GM18508 (cell line): ENCODE data around the gene SPTB.

Source experiments
- ATAC-seq: cut with Tn5 transposase; IDR thresholded peaks from one replicate; pipeline ENCODE4 v1.9.1; 2021; ENCODE audit warnings: moderate number of reproducible peaks; ENCODE audit not compliant: insufficient read depth, unreplicated experiment

Gene SPTB

GRCh38 chr14:64891173-64891838 is 11.6 kb upstream of the SPTB start:
- ATAC-seq = no peak

GRCh38 chr14:64889352-64889751 is 9.6 kb upstream of the SPTB start:
- ATAC-seq = no peak

DNA sequence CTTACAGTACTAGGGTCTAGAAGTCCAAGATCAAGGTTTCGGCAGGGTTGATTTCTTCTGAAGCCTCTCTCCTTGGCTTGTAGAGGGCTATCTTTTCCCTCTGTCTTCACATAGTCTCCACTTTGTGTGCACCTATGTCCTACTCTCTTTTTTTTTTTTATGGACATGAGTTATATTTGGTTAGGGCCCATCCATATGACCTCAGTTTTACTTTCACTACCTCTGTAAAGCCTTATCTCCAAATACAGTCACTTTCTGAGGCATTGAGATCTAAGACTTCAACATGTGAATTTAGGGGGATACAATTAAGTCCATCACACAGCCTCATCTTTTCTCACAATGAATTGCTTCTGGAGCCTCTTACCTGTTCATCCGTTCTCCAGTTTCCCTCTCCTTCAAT is 5.9 kb upstream of the SPTB start:
- ATAC-seq = no peak

DNA sequence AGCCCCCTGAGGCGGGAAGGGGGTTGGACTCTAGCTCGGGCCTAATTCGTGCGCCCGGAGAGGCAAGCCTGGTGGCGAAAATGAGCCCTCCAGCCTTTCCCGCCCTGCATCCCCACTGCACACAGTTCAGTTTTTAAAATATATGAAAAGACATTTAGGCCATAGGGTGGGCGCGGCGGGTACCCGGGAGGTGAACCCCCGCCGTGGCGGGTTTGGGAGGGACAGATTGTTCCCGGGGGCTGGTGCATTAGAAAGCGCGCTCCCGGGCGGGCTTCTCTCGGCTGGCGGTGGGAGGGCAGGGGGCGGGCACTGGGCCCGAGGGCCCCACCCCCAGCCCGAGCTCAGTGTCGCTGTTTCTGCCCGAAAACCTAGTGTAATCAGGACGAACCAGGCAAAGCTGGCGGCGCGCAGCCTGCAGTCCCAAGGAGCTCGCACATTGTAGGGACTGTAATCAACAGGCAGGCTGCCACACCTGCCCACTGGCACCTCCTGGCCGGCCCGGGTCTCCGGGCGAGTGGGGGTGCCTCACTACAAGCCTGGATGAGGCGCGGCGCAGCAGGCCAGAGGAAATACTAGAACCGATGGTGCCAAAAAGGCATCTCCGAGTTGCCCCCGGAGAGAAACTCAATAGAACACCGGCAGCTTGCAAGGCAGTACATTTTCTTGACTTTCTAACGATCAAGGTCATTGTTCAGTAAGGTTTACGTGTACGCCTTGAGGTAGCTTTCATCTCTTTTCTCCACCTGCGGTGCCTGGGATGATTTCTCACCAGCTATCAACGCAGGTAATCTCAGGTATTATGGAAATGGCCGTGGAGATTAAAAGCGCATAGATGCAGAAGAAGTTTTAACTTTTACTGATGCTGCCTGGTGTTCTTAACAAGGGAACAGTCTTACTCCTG is 764 bp upstream of the SPTB start:
- ATAC-seq = no peak

- no peak for ATAC-seq
Measured at GRCh38 chr14:64878837-64879634, 671 bp downstream of the SPTB start.

GRCh38 chr14:64877846-64878245 is 1.9 kb downstream of the SPTB start:
- no peak for ATAC-seq

DNA sequence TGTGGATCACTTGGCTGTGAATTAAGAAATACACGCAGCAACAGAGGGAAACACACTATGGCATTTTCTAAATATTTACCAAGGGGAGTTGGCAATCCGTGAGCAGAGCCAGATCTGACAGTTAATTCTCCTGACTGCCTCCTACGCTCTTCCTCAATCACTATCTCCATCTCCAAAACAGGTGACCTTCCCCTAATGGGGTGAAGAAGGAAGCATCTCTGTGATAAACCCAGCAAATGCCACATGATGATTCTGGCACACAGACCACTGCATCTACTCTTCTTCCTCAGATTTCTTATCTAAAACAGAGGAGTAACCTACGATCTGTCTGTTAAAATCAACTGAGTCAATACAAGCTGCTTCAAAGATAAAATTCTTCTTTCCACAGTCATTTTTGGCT is 4.4 kb downstream of the SPTB start:
- ATAC-seq = no peak

DNA sequence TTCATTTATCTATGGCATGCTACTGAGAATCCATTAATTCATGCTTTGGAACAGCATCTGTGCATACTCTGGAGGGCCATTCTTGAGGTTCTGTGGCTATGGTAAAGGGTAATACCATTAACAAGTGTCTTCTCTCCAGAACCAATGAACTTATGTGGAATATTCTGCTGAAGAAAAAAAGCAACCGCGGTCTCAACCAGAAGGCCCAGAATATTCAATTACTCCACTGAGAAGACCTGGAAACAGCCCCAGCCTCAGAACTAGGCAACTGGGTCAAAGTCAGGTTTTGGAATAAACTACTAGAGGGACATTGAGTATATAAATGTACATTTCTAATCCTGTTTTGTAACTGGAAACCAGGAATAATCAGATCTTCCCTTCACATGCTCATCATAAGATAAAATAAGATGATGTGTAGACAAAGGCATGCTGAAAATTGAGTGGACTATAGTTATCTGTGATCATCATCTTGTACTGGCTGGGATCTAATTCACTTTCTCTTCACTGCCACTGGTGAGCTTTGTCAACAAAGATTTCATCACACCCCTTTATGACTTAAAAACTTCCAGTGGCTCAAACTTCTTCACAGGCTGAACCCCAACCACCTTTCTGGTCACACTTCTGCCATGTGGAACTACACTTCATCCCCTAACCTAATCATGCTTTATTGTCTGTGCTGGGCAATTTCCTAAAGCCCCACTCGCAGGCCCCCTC is 6.0 kb downstream of the SPTB start:
- no peak for ATAC-seq

- no peak for ATAC-seq
Measured at GRCh38 chr14:64871344-64871743, 8.4 kb downstream of the SPTB start.

- no peak for ATAC-seq
Measured at GRCh38 chr14:64870160-64870559, 9.5 kb downstream of the SPTB start.

DNA sequence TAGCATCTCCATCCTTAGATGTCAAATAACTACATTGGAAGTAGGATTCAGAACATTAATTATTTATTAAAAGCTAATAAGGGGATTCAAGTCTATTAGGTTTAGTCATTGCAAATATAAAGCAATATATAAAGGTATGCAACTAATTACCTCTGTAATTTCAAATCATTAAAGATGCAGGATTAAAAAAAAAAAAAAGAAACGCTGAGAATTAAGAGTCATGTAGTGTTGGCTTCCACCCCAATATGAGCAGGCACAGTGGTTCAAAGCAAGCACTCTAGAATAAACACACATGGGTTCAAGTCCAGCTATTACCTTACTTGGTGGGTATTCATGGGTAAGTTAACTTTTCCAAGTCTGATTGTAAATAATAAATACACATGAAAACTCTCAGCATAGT is 10.9 kb downstream of the SPTB start:
- ATAC-seq = no peak

DNA sequence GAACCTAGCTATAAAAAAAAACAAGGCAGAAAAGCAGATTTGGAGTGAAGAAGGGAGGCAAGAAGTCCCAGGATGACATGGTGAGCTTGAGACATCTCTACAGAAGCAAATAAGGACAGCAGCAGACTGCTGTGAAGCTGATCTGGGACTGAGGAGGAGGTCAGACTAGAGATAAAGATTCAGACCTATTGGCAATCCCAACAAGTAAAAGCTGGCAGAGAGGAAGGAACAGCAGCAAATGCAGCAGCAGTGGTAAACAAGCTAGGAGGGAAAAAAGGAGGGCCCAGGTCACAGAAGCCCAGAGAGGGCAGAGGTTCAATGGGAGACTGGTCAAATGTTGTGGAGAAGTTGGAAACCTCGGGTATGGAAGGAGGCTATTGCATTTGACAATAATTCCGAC is 11.3 kb downstream of the SPTB start:
- ATAC-seq = no peak

DNA sequence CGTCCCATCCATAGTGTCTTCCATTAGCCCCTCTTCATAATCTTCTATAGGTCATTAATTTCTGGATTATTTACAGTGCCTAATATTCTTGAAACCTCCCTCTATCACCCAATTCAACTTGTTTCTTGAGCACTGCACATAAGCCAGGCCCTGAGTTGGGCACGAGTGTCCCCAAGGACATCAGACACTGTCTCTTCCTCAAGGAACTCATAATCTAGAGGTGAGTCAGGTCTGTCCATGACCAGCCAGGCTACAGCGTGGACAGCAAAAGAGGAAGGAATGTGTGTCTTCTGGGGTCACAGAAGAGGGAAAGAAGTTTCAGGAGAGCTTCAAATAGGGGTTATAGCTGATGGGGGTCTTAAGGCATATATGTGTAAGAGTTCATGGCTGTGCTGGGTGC is 12.5 kb downstream of the SPTB start:
- ATAC-seq = no peak

DNA sequence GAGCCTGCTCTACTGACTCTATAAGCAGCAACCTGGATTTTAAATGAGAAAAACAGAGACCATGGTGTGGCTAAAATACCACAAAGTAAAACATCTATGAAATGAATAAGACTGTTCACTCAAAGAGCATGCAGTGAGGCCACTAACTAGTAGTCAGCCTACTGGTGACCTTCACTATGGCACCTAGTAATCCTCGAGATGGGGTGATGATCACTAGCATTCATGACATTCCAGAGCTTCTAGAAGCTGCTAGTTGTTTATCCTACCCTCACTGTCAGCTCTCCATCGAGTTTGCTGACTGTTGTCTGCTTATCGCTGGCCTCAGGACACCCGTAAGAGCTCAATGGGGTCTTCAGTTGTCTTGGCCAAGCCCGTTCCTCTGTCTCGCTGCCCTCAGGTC is 13.7 kb downstream of the SPTB start:
- ATAC-seq = no peak

- ATAC-seq = no peak
Measured at GRCh38 chr14:64865109-64865508, 14.6 kb downstream of the SPTB start.

DNA sequence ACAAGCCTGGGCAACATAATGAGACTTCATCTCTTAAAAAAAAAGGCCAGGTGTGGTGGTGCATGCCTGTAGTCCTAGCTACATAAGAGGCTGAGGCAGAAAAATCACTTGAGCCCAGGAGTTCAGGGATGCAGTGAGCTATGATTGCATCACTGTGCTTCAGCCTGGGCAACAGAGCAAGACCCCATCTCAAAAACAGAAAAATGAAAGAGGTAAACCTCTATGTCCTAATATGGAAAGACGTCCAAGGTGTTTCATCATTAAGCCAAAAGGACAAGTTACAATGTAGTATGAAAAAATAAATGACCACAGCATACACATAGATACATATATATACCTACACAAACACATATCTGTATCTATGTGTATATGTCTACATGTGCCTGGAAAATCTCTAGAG is 15.4 kb downstream of the SPTB start:
- ATAC-seq = no peak

DNA sequence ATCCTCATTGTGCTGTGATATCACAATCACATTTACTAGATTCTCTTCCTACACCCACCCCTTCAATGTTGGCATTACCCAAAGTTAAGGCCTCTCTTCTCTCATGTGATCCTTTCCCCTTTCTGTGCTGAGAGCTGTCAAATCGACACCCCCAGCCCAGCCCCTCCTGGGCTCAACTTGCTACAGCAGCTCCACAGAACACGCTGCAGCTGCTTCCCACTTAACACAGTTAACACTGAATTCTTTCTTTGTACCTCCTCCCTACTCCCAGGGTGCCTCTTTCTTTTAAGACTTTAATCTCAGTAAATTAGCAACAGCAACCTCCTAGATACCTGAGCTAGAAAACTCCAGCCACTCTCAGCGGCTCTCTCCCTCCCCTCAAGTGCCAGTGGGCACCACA is 17.8 kb downstream of the SPTB start:
- ATAC-seq = no peak

GRCh38 chr14:64860039-64860438 is 19.7 kb downstream of the SPTB start:
- ATAC-seq = no peak

DNA sequence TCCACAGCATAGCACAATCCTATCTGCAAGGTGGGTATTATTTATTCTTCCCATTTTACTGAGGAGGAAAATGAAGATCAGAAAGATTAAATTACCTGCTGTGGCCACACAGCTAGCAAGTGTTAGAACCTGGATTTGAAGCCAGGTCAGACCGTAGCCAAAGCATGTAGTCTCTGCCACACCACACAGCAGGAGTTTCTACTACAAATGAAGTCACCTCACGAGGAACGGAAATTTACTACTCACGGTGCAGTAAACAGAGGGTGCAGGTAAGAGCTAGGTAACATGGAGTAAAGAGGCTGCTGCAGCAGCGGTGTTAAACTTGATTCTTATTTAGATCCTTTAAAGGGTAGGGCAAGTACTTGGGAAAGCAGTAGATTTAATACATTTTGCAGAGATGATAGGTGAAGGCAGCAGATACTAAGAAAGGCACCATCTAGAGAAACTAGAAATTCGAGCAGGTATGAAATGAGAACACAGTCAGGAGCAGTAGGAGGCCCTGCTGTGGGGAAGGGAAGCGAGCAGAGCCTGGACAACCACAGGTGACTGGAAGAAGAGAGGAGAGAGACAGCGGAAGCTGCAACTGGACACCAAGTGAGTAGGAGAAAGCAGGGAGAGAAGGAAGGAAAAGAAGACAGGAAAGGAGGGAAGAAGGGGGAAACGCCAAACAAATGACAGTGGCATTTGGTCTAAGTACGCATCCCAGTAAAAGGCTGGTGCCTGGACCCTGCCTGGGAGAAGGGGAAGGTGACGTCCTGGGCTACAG is 21.5 kb downstream of the SPTB start:
- ATAC-seq = no peak
